Fibroblast of the aortic adventitia (primary cell): ENCODE results near the gene HDDC3. TPM values are rescaled to one million over a fixed set of nuclear protein-coding genes. Genes with fewer than 3 reads are reported as not detected.

Experiments used
- DNase-seq: peaks from one replicate; pipeline ENCODE4 v3.0.0-alpha.2; 2010; ENCODE audit warnings: low read depth
- H3K4me3 ChIP-seq: 2 replicates; pipeline ENCODE4 v1.5.1; 2011; ENCODE audit warnings: low read depth, mild to moderate bottlenecking, control low read depth, low read length, moderate library complexity
- CTCF ChIP-seq: IDR thresholded peaks from 2 replicates; pipeline ENCODE4 v1.5.1; 2011; ENCODE audit warnings: mild to moderate bottlenecking, low read length, control low read depth, inconsistent platforms; ENCODE audit not compliant: insufficient read depth
- total RNA-seq: library from RNA; depleted of rRNA; stranded (reverse); fragments of >200 nt; gene quantifications from 2 replicates; pipeline ENCODE4 v1.2.3, GENCODE V29; 2012; ENCODE audit warnings: low replicate concordance

HDDC3 gene
- total RNA-seq, 1 donor = 12.9 TPM

- no peak for TF ChIP-seq CTCF
- no peak for DNase-seq
- H3K4me3 ChIP-seq = no peak overlapping the region
These were observed 14.7 kb upstream of the HDDC3 start for GRCh38 chr15:90946941-90947576.

- DNase-seq = no peak
- no peak overlapping the region for H3K4me3 ChIP-seq
- no peak for TF ChIP-seq CTCF
These were observed 14.2 kb upstream of the HDDC3 start for GRCh38 chr15:90946538-90946937.

GRCh38 chr15:90945091-90945490 is 12.7 kb upstream of the HDDC3 start:
- no peak for DNase-seq

GRCh38 chr15:90942354-90943120 is 10.2 kb upstream of the HDDC3 start:
- H3K4me3 ChIP-seq = no peak overlapping the region
- no peak for DNase-seq
- no peak for TF ChIP-seq CTCF

More at GRCh38 chr15:90945091-90945490, 12.7 kb upstream of the HDDC3 start:
- no peak overlapping the region for H3K4me3 ChIP-seq
- no peak for TF ChIP-seq CTCF

GRCh38 chr15:90941038-90941437 is 8.7 kb upstream of the HDDC3 start:
- no peak for DNase-seq
- TF ChIP-seq CTCF = no peak
- no peak overlapping the region for H3K4me3 ChIP-seq

- no peak for TF ChIP-seq CTCF
- DNase-seq = no peak
- no peak overlapping the region for H3K4me3 ChIP-seq
These were observed 7.4 kb upstream of the HDDC3 start for GRCh38 chr15:90939756-90940155.
